ENCODE data around the gene C10orf120.

C10orf120 gene

DNA sequence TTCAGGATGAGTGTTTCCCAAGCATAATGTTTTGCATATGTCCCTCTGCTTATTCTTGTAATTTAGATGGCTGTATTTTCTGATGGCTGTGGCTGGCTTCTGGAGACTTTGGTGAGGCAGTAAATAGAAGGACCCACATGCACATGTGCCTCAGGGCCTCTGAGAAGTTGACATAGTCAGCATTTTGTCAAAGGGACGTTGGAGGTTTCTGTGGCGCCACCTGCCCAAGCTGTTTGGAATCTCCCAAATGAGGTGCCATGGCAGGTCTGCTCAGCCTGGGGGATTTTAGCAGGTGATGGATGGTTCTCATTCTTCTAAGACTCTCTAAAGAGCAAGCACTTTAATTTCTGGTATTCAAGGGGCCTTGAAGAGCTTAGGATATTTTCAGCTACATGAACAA lies 29.8 kb downstream of the C10orf120 start:
- DNase-seq (ENCODE audit: low read depth), result no peak
- TF ChIP-seq, protein P1, sequence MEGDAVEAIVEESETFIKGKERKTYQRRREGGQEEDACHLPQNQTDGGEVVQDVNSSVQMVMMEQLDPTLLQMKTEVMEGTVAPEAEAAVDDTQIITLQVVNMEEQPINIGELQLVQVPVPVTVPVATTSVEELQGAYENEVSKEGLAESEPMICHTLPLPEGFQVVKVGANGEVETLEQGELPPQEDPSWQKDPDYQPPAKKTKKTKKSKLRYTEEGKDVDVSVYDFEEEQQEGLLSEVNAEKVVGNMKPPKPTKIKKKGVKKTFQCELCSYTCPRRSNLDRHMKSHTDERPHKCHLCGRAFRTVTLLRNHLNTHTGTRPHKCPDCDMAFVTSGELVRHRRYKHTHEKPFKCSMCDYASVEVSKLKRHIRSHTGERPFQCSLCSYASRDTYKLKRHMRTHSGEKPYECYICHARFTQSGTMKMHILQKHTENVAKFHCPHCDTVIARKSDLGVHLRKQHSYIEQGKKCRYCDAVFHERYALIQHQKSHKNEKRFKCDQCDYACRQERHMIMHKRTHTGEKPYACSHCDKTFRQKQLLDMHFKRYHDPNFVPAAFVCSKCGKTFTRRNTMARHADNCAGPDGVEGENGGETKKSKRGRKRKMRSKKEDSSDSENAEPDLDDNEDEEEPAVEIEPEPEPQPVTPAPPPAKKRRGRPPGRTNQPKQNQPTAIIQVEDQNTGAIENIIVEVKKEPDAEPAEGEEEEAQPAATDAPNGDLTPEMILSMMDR (IDR thresholded peaks at IDR 0.05; ENCODE audit: control insufficient read depth, insufficient read depth, low read depth, low read length, missing control alignments), result no peak
- H3K4me3 ChIP-seq (ENCODE audit: control insufficient read depth, low read depth, low read length), result no peak overlapping the region

DNA sequence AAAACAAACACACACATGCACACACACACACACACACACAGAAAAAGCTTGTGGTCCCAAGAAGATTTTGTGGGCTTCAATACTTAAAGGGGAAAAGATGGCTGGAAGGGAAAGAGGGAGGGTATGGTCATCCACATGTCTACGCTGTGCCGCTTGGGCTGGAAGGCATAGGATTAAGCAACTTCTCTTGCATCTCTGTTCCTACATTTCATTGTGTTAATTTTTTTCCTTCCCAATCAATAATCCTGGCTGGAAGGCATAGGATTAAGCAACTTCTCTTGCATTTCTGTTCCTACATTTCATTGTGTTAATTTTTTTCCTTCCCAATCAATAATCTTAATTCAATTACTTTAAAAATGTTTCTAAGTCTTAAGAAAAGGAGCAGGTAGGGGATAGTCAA lies 30.6 kb downstream of the C10orf120 start:
- no peak overlapping the region for H3K4me3 ChIP-seq (ENCODE audit: control insufficient read depth, low read depth, low read length)
- TF ChIP-seq, protein P1 (IDR thresholded peaks at IDR 0.05; ENCODE audit: control insufficient read depth, insufficient read depth, low read depth, low read length, missing control alignments), result no peak
- DNase-seq (ENCODE audit: low read depth), result no peak

GRCh38 chr10:122665946-122666345 lies 33.7 kb downstream of the C10orf120 start:
- H3K4me3 ChIP-seq (ENCODE audit: control insufficient read depth, low read depth, low read length), result no peak overlapping the region
- TF ChIP-seq, protein P1 (IDR thresholded peaks at IDR 0.05; ENCODE audit: control insufficient read depth, insufficient read depth, low read depth, low read length, missing control alignments), result no peak
- DNase-seq (ENCODE audit: low read depth), result no peak

DNA sequence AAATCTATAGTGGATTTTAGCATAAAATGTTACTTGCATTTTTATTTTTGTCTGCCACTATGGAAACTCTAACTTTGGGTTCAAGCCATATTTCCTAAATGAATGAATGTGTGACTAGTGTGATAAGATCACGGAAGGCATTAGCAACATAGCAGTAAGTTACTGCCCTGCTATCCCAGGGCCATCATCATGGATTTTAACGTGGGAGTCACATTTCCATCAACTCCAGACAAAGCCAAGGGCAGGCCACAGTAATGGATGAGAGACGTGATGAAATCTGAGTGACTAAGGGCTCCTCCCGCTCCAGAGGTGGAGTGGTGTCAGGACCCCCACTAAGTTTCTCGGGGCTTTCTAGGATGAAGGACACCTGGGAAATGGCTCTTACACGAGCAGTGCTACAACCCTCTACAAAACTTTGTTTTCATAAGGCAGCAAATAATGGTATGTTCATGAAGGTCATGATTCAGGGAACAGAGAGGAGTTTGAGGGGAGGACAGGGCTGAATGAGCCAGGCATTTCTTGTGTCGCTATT lies 34.3 kb downstream of the C10orf120 start:
- no peak for DNase-seq (ENCODE audit: low read depth)
- TF ChIP-seq, protein P1 (IDR thresholded peaks at IDR 0.05; ENCODE audit: control insufficient read depth, insufficient read depth, low read depth, low read length, missing control alignments), result no peak
- no peak overlapping the region for H3K4me3 ChIP-seq (ENCODE audit: control insufficient read depth, low read depth, low read length)

DNA sequence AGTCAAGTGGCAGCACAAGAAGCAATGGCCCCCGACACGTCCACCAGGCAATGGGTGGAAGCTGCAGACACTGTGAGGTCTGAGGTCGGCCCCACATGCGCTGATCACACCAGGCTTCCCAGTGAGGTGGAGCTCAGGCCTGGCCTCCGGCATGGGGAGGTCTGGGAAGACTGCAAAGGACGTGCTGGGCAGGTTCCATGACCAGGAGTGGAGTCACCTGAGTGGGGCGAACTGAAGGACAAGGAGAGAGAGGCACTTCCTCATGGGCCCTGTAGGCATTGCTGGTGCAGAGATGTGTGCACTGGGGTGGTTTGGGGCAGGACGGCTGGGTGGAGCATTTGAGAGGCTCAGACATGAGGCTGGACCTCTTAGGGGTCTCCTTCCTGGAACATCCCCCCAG lies 35.1 kb downstream of the C10orf120 start:
- TF ChIP-seq, protein P1 (IDR thresholded peaks at IDR 0.05; ENCODE audit: control insufficient read depth, insufficient read depth, low read depth, low read length, missing control alignments), result no peak
- no peak for DNase-seq (ENCODE audit: low read depth)
- no peak overlapping the region for H3K4me3 ChIP-seq (ENCODE audit: control insufficient read depth, low read depth, low read length)

DNA sequence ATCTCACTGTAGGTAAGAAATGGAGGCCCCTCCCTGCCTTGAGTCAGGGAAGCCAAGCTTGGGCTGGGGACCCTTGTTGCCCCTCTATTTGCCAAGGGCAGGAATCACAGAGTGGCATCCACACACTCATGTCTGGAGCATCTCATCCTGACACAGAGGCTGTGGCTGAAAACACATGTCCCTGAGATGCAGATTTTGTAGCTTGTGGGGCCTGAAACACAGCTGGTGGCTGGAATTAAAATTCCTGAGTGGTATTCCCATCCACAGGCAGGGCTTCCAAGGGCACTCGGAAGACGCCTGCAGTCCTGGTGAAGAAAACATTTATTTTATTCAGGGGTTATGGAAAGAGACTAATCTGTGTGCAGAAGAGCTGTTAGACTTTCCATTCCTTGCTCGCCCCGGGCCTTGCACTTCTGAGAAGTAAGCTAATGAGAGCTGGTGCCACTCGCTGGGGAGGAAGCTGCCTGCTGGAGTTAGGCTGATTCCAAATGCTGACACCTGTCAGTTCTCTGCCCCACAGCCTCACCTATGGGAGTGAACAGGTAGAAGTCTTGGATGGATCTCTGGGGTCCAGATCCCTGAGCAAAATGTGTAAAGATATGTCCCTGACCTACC lies 36.0 kb downstream of the C10orf120 start:
- no peak overlapping the region for H3K4me3 ChIP-seq (ENCODE audit: control insufficient read depth, low read depth, low read length)
- TF ChIP-seq, protein P1 (IDR thresholded peaks at IDR 0.05; ENCODE audit: control insufficient read depth, insufficient read depth, low read depth, low read length, missing control alignments), result no peak
- no peak for DNase-seq (ENCODE audit: low read depth)

Measured in AG09309 (cell line).